ENCODE measurements around the gene TLR4. TPM values are rescaled to one million over a fixed set of nuclear protein-coding genes. Genes with fewer than 3 reads are reported as not detected.

TLR4 gene
- 3.3 and 5.9 TPM in 2 replicates for total RNA-seq (2014; rRNA removed; shearing (Covaris generic); ENCODE audit: low replicate concordance)

DNA sequence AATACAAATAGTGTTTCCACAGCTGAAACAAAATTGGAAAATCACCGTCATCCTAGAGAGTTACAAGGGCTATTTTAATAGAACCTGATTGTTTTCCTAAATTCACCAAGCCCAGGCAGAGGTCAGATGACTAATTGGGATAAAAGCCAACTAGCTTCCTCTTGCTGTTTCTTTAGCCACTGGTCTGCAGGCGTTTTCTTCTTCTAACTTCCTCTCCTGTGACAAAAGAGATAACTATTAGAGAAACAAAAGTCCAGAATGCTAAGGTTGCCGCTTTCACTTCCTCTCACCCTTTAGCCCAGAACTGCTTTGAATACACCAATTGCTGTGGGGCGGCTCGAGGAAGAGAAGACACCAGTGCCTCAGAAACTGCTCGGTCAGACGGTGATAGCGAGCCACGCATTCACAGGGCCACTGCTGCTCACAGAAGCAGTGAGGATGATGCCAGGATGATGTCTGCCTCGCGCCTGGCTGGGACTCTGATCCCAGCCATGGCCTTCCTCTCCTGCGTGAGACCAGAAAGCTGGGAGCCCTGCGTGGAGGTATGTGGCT lies at the start of gene TLR4:
TSS of gene TLR4 (plus strand) at position 380 of the 552 bp plus-strand sequence. CDS start at position 450, 70 bp downstream.
- in situ Hi-C loops (cut with HindIII; ENCODE audit: low pct_unique_long_range_greater_than_20kb, low sequenced_read_pairs): no loop called here
- peak; percentile 81 for DNase-seq (ENCODE audit: low read depth)

DNA sequence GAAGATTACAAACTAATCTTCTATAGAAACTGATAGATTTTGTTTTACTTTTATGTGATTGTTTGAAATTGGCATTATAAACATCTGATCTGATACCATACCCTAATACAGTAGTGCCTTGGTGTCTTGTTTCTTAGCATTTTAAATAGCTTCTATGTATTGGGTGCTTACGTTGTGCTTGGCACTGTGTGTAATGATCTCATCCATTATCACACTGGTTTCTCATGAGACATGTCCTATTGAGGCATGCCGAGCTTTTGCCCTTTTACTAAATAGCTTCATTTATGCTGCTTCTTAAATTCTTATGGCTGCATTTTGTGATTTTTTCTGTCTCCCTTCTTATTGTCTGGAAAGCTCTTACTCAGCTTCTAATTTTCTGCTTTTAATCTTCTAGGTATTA lies 48.2 kb upstream of the TLR4 start:
- in situ Hi-C loops (cut with HindIII; ENCODE audit: low pct_unique_long_range_greater_than_20kb, low sequenced_read_pairs): no loop called here
- DNase-seq (ENCODE audit: low read depth): no peak

DNA sequence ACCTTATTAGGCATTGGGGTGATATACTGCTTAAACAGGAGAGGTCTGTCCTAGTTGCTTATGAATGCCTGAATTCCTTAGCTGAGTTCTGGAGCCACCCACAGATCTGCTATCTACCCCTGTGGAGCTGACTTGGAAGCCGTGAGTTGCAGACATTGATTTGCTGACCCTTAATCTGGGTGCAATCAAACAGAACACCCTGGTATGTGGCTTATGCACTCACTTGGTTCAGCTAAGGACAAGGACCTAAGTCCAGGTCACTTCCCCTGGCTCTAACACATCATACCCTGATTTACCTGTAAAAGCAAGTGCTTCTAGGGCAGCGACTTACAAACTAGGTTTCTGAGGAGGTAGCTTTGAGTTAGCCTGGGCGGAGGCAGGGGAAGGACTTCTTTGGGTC lies 41.6 kb upstream of the TLR4 start:
- no peak for DNase-seq (ENCODE audit: low read depth)
- in situ Hi-C loops (cut with HindIII; ENCODE audit: low pct_unique_long_range_greater_than_20kb, low sequenced_read_pairs): no loop called here

DNA sequence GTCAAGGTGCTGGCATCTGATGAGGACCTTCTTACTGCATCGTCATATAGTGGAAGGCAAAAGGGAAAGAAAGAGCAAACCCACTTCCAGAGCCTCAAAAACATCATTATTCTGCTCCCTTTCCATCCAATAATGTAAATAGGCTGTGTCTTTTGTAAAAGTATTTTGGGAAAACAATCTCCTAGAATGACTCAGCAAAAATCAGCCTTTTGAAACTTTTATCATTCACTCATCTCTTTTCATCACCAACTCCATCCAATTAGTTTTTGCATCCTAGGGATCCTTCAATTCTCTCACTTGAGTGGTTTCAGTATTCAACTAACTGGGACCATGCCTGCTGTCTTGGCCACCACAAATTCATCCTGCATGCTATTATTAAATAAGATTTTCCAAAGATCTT lies 39.8 kb upstream of the TLR4 start:
- DNase-seq (ENCODE audit: low read depth): no peak
- in situ Hi-C loops (cut with HindIII; ENCODE audit: low pct_unique_long_range_greater_than_20kb, low sequenced_read_pairs): no loop called here

DNA sequence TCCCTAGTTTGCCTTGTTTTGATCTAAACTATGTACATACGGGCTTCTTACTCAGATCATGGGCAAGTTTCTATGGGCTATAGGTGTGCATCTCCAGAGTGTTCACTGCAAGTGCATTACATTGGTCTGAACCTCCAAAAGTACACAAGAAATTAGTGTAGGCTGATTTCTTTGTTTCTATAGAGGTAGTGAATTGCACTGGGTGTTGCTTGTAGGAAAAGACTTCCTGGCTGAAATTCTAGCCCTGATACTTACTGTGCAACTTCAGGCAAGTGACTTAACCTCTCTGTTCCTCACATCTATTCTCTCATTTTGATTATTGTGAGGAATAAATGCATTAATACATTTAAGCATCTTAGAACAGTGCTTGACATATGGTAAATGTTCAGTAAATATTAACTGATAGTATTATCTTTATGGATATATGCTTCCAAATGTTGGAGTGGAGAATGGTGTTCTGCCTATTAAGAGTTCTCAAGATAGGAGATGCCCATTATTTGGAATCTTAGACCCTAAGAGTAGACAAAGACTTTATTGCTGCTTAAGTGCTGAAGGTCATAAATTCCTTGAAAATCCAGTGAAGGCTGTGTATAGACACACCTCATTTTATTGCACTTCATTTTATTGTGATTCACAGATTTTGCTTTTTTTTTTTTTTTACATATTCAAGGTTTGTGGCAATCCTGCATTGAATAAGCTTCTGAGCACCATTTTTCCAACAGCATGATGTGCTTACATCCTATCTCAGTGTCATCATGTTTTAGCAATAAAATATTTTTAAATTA lies 38.4 kb upstream of the TLR4 start:
- in situ Hi-C loops (cut with HindIII; ENCODE audit: low pct_unique_long_range_greater_than_20kb, low sequenced_read_pairs): no loop called here

DNA sequence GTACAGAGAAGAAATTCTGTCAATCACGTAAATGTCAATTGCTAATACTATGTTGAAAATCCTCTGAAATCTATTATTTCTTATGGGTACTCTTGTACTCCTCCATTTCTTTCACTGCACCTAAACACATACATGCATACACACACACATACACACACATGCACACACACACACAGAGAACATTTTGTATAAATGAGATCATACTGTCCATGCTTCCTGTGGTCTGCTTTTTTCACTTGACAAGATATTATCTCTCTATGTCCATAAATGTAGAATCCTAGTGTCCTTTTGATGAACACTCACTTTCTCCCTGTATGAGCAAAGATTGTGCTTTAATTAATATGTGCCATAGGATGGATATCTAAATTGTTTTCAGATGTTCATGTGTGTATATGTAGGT lies 32.7 kb upstream of the TLR4 start:
- no peak for DNase-seq (ENCODE audit: low read depth)
- in situ Hi-C loops (cut with HindIII; ENCODE audit: low pct_unique_long_range_greater_than_20kb, low sequenced_read_pairs): no loop called here

More for the DNA sequence above, 38.4 kb upstream of the TLR4 start:
- no peak for DNase-seq (ENCODE audit: low read depth)

DNA sequence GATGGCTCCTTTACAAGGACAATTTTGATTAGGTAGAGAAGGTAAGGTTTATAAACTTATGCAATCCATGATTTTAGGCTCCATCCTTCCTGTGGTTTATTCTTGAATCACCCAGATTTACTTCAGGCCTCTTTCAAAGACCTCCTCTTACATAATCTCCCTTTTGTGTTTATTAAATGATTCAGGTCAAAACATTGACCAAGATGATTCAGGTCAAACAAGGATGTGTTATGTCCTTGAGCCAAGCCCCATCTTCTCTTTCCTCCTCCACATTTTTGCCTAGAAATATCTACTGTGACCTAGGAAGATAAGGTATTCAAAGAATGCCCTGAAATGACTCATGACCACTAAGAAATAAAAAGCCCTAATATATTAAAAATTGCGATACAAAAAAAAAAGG lies 31.8 kb upstream of the TLR4 start:
- in situ Hi-C loops (cut with HindIII; ENCODE audit: low pct_unique_long_range_greater_than_20kb, low sequenced_read_pairs): no loop called here
- peak; percentile 5 for DNase-seq (ENCODE audit: low read depth)

DNA sequence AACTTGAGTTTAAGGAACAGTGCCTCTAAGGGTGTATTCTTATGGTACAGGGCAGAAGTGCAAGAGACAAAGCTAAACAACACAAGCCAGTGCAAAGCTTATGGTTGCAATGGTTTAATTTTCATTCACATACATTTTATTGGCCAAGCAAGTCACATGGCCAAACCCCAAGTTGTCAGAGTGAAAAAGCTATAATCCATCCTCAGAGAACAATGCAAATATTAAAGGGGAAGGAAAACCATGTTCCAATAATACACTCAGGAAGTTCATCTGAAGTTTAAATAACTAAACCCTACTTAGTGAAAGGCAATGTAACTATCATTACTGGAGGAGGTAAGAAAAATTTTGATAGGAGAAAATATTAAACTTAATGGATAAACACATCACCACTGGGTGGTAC lies 26.6 kb upstream of the TLR4 start:
- in situ Hi-C loops (cut with HindIII; ENCODE audit: low pct_unique_long_range_greater_than_20kb, low sequenced_read_pairs): no loop called here
- DNase-seq (ENCODE audit: low read depth): no peak

DNA sequence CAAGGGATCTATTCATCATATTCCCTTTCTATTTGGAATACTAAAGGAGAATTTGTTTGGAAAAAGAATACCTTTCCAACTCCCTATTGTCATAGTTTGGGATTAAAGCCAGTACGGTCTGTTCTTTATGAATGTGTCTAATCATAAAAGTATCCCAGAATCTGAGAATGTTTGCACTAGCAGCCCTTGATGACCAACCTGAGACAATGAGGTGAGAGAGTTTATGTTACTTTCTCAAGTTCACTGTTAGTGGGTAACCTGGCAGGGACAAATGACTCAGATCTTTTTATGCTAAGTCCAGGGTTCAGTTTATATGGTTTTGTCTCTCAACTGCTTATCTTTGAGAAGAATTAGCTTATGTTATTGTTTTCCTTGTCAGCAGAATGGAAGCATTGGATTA lies 25.3 kb upstream of the TLR4 start:
- in situ Hi-C loops (cut with HindIII; ENCODE audit: low pct_unique_long_range_greater_than_20kb, low sequenced_read_pairs): no loop called here

DNA sequence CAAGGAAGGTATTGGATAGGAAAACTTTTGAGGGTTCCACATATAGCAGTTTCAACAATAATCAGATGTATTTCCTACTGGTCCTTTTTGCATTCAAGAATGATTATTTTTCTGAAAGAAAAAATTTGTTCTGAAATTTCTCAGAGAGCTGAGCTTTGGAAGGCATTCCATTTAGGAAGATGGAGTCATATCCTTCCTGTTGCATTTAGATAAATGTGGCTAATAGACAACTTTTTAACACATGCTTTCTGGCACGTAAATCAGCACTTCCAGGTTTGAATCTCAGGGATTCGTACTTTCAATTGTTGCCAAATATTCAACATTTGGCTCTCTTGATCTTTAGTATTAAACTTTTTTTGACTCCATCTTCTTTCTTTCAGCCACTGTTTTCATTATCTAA lies 24.8 kb upstream of the TLR4 start:
- in situ Hi-C loops (cut with HindIII; ENCODE audit: low pct_unique_long_range_greater_than_20kb, low sequenced_read_pairs): no loop called here
- DNase-seq (ENCODE audit: low read depth): no peak

More for the DNA sequence above, 25.3 kb upstream of the TLR4 start:
- DNase-seq (ENCODE audit: low read depth): peak; percentile 12

DNA sequence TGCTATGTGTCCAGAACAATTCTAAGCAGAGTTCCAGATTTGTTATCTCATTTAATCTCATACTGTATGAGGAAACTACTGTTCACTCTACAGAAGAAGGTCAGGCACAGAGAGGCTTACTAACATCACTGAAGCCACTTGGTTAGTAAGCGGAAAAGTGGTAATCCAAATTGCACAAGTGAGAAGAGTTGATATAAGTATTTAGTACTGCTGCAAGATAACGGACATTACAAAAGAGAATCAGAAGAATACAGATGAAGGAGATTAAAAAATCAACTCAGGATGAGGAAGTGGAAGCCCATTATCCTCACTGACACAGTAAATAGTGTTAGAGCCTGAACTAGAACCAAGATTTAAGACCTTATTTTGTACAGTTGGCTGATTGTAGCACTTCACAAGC lies 22.3 kb upstream of the TLR4 start:
- in situ Hi-C loops (cut with HindIII; ENCODE audit: low pct_unique_long_range_greater_than_20kb, low sequenced_read_pairs): no loop called here
- no peak for DNase-seq (ENCODE audit: low read depth)

DNA sequence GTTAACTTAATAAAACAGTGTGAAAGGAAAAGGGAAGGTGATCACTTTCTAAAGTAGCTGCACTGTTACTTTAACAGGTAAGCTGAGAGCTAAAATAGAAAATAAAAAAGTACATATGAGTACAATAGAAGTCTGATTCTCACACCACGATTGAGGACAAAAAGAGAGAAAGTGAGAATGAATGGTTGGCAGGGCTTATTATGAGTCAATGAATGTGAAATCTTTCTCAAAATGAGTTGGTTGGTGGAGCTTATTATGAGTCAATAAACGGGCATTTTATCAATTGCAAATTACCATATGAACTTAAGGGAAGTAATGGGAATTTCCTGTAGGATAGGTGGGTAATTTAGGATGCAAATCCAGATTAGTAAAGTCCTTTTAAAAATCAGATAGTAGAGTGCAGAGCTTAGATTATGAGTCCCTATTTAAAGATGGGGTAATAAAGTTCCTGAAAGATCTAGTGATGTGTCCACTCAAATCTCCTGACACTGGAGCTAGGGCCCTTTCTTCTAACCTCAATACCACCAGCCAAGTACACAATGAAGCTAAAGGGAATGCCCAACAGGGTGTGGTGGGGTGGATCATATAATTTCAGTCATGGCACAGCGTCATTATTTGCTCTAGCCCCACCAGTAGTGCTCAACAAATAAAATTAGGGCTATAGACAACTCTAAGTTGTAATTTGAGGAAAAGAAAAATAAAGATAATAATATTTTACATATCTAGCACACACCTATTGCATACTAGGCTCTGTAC lies 21.1 kb upstream of the TLR4 start:
- no peak for DNase-seq (ENCODE audit: low read depth)
- in situ Hi-C loops (cut with HindIII; ENCODE audit: low pct_unique_long_range_greater_than_20kb, low sequenced_read_pairs): no loop called here

DNA sequence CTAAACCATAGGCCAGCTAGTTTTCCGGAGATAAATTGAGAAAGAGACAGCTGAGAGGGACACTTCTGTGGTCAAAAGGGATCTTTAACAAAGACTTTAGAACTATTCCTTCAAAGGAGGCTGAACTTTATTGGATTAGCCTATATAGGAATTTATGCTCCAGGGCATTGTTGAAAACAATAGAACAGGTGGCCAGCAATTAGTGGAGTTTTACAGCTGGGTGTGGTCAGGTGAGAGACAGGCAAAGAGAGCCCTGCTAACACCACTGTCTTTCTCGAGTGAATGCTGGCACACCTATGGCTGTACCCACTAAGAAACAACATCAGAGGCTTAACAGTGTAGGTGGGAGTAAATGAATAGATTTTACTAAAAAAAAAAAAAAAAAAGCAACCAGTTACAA lies 16.7 kb upstream of the TLR4 start:
- no peak for DNase-seq (ENCODE audit: low read depth)
- in situ Hi-C loops (cut with HindIII; ENCODE audit: low pct_unique_long_range_greater_than_20kb, low sequenced_read_pairs): no loop called here

DNA sequence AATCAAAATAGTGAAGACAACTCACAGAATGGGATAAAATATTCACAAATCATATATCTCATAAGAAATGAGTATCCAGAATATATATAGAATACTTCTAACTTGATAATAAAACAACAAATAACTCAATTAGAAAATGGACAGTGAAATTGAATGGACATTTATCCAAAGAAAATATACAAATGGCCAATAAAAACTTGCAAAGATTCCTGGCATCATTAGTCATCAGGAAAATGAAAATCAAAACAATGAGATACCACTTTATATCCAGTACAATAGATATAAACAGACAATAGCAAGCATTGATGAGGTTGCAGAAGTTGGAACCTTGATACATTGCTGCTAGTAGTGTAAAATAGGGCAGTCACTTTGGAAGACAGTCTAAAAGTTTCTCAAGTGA lies 12.8 kb upstream of the TLR4 start:
- in situ Hi-C loops (cut with HindIII; ENCODE audit: low pct_unique_long_range_greater_than_20kb, low sequenced_read_pairs): no loop called here
- DNase-seq (ENCODE audit: low read depth): no peak

DNA sequence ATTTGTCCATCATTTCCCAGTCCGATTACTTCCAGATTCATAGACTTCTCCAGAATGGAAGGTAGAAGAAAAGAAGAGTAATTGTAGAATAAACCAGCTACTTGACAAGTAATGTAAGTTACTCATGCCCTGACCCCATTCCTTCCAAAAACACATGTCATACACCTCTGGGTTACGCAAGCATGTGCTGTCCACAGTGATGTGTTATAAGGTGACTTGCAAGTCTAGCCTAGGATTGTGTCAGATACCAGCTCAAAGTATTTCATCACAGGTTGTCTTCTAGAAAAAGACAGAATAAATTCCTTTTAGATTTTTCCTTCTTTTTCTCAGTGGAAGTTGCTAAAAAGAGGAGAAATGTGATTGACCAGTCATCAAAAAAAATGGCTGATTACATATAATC lies 8.0 kb upstream of the TLR4 start:
- in situ Hi-C loops (cut with HindIII; ENCODE audit: low pct_unique_long_range_greater_than_20kb, low sequenced_read_pairs): no loop called here
- DNase-seq (ENCODE audit: low read depth): no peak

DNA sequence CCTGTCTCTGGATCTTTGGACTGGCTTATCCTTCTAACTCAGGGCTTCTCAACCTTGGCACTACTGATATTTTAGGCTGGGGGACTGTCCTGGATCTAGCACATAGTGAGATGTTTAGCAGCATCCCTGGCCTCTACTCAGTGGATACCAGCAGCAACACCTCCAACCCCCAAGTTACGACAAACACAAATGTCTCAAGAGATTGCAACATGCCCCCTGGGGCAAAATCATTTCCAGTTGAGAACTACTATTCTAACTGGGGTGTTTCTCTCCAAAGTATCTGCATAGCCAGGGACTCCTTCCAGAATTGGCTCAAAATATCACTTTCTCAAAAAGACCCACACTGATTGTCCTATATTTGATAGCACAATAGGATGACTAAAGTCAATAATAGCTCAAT lies 7.2 kb upstream of the TLR4 start:
- no peak for DNase-seq (ENCODE audit: low read depth)
- in situ Hi-C loops (cut with HindIII; ENCODE audit: low pct_unique_long_range_greater_than_20kb, low sequenced_read_pairs): no loop called here

DNA sequence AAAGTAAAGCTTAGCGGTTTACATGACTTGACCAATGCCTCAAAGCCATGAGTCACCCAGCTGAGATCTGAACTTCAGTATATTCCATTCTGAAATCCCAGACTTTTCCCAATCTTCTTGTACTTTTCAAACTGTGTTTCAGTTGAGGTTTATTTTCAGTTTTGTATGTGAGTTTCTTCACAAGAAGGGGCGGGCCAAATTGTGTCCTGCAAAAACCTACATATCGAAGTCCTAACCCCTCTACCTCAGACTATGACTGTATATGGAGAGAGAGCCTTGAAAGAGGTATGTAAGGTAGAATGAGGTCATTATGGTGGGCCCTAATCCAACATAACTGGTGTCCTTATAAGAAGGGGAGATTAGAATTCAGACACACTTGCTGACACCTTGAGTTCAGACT lies 666 bp upstream of the TLR4 start:
- in situ Hi-C loops (cut with HindIII; ENCODE audit: low pct_unique_long_range_greater_than_20kb, low sequenced_read_pairs): no loop called here
- no peak for DNase-seq (ENCODE audit: low read depth)

DNA sequence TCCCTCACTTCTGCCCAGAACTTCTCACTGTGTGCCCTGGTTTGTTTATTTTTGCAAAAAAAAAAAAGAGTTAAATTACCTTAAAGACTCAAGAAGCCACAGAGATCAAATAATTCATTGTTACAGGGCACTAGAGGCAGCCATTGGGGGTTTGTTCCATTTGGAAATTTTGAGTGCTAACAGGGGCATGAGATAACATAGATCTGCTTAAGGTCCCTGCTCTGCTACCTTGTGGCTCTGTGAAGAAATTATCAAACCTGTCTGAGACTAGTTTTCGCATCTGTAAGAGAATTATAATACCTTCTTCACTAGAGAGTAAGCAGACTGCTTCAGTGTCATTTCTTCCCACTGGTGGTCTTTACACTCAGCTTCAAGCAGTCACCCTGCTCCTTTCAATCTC lies 394 bp downstream of the TLR4 start:
- in situ Hi-C loops (cut with HindIII; ENCODE audit: low pct_unique_long_range_greater_than_20kb, low sequenced_read_pairs): no loop called here
- DNase-seq (ENCODE audit: low read depth): no peak

DNA sequence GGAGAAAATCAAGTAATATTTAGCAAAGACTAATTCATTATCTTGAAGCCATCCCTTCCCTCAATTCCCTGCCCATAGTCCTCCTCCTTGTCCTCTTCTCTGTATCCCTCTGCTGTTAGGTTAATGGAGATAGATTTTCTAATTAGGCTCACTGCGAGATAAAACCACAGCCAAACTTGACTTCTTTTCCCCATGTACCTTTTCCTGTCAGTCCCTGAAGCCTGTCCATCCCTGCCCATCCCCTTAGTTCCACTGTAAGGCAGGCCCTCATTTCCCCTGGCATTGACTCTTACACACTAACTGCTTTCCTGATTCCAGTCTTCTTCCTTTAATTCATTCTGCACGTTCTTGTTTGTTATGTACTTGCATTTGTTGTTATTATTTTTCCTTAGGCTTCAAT lies 1.2 kb downstream of the TLR4 start:
- no peak for DNase-seq (ENCODE audit: low read depth)
- in situ Hi-C loops (cut with HindIII; ENCODE audit: low pct_unique_long_range_greater_than_20kb, low sequenced_read_pairs): no loop called here
